Loucy (cell line): Measurements from ENCODE around the gene STK11IP.

ENCODE experiments used
- H2AFZ ChIP-seq: fragments of 200-600 bp; sonication (generic); 2 replicates; pipeline ENCODE4 v1.6.0; 2016; ENCODE audit warnings: antibody characterized with exemption, mild to moderate bottlenecking, low read length, moderate library complexity
- H3F3A ChIP-seq: fragments of 200-600 bp; 2 replicates; pipeline ENCODE4 v1.6.0; 2016; ENCODE audit warnings: antibody characterized with exemption, low read depth, mild to moderate bottlenecking
- H3K27me3 ChIP-seq: fragments of 200-600 bp; sonication (generic); 2 replicates; pipeline ENCODE4 v1.6.1; 2014; ENCODE audit warnings: low read length, mild to moderate bottlenecking; ENCODE audit not compliant: insufficient read depth, poor library complexity, severe bottlenecking
- H3K36me3 ChIP-seq: fragments of 200-600 bp; sonication (generic); 2 replicates; pipeline ENCODE4 v1.6.1; 2016; ENCODE audit warnings: low read length; ENCODE audit not compliant: insufficient read depth
- H3K4me1 ChIP-seq: fragments of 200-600 bp; sonication (generic); 2 replicates; pipeline ENCODE4 v1.5.1; 2014; ENCODE audit warnings: low read length, mild to moderate bottlenecking; ENCODE audit not compliant: insufficient read depth, poor library complexity, severe bottlenecking
- H3K4me2 ChIP-seq: fragments of 200-600 bp; sonication (generic); 2 replicates; pipeline ENCODE4 v1.6.0; 2014; ENCODE audit warnings: antibody characterized with exemption, low read length, low read depth, mild to moderate bottlenecking; ENCODE audit not compliant: poor library complexity, severe bottlenecking
- H3K4me3 ChIP-seq: fragments of 200-600 bp; sonication (generic); 2 replicates; pipeline ENCODE4 v1.5.1; 2014; ENCODE audit warnings: low read length, mild to moderate bottlenecking, mixed read lengths; ENCODE audit not compliant: poor library complexity, severe bottlenecking
- H3K79me2 ChIP-seq: fragments of 200-600 bp; sonication (generic); 2 replicates; pipeline ENCODE4 v1.6.1; 2014; ENCODE audit warnings: low read length; ENCODE audit not compliant: insufficient read depth
- H3K9ac ChIP-seq: fragments of 200-600 bp; sonication (generic); 2 replicates; pipeline ENCODE4 v1.6.0; 2014; ENCODE audit warnings: mild to moderate bottlenecking, low read depth, low read length, moderate library complexity; ENCODE audit not compliant: poor library complexity, severe bottlenecking
- H3K9me2 ChIP-seq: fragments of 200-600 bp; sonication (generic); replicated peaks from 2 replicates; pipeline ENCODE4 v1.6.1; 2016; ENCODE audit warnings: low read depth, low read length, mixed read lengths
- H3K9me3 ChIP-seq: fragments of 200-600 bp; sonication (generic); 2 replicates; pipeline ENCODE4 v1.6.1; 2014; ENCODE audit warnings: mild to moderate bottlenecking, antibody characterized with exemption, low read length, low read depth; ENCODE audit not compliant: insufficient read depth
- H4K20me1 ChIP-seq: fragments of 200-600 bp; sonication (generic); 2 replicates; pipeline ENCODE4 v1.6.0; 2014; ENCODE audit warnings: antibody characterized with exemption, low read length, mild to moderate bottlenecking; ENCODE audit not compliant: insufficient read depth, poor library complexity, severe bottlenecking
- EZH2phosphoT487 ChIP-seq: fragments of 200-600 bp; IDR thresholded peaks from 2 replicates; pipeline ENCODE4 v1.6.1; 2018; ENCODE audit warnings: antibody characterized with exemption, mild to moderate bottlenecking, moderate library complexity, borderline replicate concordance
- TF ChIP-seq, protein P1 (sequence below): fragments of 200-600 bp; sonication (generic); conservative IDR thresholded peaks from 2 replicates; pipeline ENCODE4 v1.5.1; 2014; ENCODE audit warnings: mild to moderate bottlenecking, antibody characterized with exemption, low read length

Gene STK11IP

DNA sequence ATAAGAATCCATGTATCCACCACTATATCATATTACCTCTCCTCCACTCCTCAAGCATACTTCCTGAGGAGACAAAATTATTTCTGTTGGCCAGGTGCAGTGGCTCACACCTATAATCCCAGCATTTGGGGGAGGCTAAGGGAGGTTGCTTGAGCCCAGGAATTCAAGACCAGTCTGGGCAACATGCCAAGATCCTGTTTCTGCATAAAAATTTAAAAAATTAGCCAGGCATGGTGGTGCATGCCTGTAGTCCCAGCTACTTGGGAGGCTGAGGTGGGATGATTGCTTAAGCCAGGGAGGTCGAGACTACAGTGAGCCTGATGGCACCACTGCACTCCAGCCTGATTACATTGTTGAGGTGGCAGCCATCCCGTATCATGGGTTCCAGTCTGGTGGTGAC, 16.3 kb upstream of the STK11IP start:
- Histone ChIP-seq H3K79me2 (no peaks in the 10 kb centered on the region), H3K4me3 (no peak overlapping the region), H2AFZ (no peak overlapping the region), H3K9ac (no peak overlapping the region), H3F3A (no peaks in the 10 kb centered on the region), H3K9me2 (no peaks in the 10 kb centered on the region), H3K9me3 (no peaks in the 10 kb centered on the region), H3K4me2 (no peak overlapping the region), H3K36me3 (no peaks in the 10 kb centered on the region), H3K27me3 (no peaks in the 10 kb centered on the region), H4K20me1 (no peaks in the 10 kb centered on the region), H3K4me1 (no peaks in the 10 kb centered on the region)
- TF ChIP-seq EZH2phosphoT487: no peak
- TF ChIP-seq, protein P1, sequence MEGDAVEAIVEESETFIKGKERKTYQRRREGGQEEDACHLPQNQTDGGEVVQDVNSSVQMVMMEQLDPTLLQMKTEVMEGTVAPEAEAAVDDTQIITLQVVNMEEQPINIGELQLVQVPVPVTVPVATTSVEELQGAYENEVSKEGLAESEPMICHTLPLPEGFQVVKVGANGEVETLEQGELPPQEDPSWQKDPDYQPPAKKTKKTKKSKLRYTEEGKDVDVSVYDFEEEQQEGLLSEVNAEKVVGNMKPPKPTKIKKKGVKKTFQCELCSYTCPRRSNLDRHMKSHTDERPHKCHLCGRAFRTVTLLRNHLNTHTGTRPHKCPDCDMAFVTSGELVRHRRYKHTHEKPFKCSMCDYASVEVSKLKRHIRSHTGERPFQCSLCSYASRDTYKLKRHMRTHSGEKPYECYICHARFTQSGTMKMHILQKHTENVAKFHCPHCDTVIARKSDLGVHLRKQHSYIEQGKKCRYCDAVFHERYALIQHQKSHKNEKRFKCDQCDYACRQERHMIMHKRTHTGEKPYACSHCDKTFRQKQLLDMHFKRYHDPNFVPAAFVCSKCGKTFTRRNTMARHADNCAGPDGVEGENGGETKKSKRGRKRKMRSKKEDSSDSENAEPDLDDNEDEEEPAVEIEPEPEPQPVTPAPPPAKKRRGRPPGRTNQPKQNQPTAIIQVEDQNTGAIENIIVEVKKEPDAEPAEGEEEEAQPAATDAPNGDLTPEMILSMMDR: no peak

DNA sequence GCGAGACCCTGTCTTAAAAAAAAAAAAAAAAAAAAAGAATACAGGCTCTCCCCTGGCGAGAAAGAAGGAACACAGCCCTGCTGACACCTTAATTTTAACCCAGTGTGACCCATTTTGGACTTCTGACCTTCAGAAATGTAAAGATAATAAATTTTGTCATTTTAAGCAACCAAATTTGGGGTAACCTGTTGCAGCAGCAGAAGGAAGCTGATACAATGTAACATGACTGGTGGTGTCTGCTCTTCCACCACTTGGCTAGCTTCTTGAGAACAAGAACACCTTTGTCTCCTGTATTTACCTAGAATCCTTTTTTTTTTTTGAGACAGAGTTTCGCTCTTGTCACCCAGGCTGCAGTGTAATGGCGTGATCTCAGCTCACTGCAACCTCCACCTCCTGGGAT, 6.6 kb upstream of the STK11IP start:
- Histone ChIP-seq H2AFZ (no peak overlapping the region), H4K20me1 (no peaks in the 10 kb centered on the region), H3K4me3 (no peak overlapping the region), H3K9me2 (no peaks in the 10 kb centered on the region), H3K36me3 (no peaks in the 10 kb centered on the region), H3K9ac (no peak overlapping the region), H3K4me2 (no peak overlapping the region), H3K9me3 (no peaks in the 10 kb centered on the region), H3K27me3 (no peaks in the 10 kb centered on the region), H3F3A (no peaks in the 10 kb centered on the region), H3K4me1 (no peaks in the 10 kb centered on the region), H3K79me2 (no peaks in the 10 kb centered on the region)
- TF ChIP-seq, protein P1: no peak
- TF ChIP-seq EZH2phosphoT487: no peak

DNA sequence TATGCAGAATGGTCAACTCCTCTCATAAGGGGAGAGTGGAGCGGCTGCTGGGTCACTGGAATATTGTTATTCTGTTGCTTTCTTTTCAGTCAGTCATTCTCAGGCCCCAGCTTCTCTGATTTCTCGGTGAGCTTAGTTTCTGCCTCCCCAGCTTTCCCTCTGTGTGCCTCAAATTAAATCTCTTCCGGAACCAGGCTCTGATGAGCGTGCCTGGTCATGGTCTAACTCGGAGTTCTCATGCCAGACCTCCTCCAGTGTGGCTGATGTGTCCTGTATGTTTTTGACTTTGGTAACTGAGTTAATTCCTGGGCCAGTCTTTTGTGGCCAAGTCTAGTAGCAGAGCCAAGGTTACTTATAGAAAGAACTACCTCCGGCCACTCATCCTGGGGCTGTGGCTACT, 4.9 kb upstream of the STK11IP start:
- Histone ChIP-seq H3F3A (no peaks in the 10 kb centered on the region), H3K4me1 (peaks cover 6% of the 10 kb centered on the region), H3K9me2 (no peaks in the 10 kb centered on the region), H4K20me1 (no peaks in the 10 kb centered on the region), H3K27me3 (no peaks in the 10 kb centered on the region), H3K79me2 (no peaks in the 10 kb centered on the region), H3K9ac (no peak overlapping the region), H3K36me3 (no peaks in the 10 kb centered on the region), H2AFZ (no peak overlapping the region), H3K4me3 (no peak overlapping the region), H3K4me2 (no peak overlapping the region), H3K9me3 (no peaks in the 10 kb centered on the region)
- no peak for TF ChIP-seq EZH2phosphoT487
- TF ChIP-seq, protein P1: no peak
